HG03045 (cell line): ENCODE measurements around the gene BCL7A.
"Not testable (repeated sequence)": the region's sequence is repeated elsewhere in the genome, so short reads cannot be mapped to it uniquely, and the experiment has no call there.

Experiments
- ATAC-seq: cut with Tn5 transposase; IDR thresholded peaks from one replicate; pipeline ENCODE4 v1.9.1; 2021; ENCODE audit warnings: mild to moderate bottlenecking, moderate library complexity; ENCODE audit not compliant: unreplicated experiment

BCL7A gene

DNA sequence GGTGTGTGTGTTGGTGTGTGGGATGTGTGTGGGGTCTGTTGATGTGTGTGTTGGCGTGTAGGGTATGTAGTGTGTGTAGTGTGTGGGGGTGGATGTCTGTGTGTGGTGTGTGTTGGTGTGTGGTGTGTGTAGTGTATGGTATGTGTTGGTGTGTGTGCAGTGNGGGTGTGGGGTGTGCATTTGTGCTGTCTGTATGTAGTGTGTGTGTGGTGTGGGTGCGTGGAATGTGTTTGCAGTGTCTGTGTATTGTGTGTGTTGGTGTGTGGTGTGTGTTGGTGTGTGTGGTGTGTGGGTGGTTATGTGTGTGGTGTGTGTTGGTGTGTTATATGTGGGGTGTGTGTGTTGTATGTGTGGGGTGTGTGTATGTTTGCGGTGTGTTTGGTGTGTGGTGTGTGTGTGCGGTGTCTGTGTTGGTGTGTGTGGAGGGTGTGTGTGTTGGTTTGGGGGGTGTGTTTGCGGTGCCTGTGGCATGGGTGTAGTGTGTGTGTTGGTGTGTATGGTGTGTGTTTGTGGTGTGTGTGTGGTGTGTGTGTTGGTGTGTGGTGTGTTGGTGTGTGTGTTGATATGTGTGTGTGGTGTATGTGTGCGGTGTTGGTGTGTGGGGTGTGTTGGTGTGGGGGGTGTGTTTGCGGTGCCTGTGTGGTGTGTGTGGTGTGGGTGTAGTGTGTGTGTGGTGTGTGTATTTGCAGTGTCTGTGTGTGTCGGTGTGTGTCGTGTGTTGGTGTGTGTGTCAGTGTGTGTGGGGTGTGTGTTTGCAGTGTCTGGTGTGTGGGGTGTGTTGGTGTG is 71.6 kb downstream of the BCL7A start:
- ATAC-seq: no peak

DNA sequence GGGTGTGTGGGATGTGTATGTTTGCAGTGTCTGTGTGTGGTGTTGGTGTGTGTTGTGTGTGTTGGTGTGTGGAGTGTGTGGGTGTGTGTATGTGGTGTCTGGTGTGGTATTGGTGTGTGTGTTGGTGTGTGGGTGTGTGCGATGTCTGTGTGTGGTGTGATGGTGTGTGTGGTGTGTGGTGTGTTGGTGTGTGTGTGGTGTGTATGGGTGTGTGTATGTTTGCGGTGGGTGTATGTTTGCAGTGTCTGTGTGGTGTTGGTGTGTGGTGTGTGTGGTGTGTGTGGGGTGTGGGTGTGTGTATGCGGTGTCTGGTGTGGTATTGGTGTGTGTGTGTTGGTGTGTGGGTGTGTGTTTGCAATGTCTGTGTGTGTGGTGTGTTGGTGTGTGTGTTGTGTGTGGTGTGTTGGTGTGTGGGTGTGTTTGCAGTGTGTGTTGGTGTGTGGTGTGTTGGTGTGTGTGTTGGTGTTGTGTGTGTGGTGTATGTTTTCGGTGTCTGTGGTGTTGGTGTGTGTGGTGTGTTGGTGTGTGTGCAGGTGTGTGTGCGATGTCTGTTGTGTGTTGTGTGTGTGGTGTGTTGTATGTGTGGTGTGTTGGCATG is 72.6 kb downstream of the BCL7A start:
- no peak for ATAC-seq

DNA sequence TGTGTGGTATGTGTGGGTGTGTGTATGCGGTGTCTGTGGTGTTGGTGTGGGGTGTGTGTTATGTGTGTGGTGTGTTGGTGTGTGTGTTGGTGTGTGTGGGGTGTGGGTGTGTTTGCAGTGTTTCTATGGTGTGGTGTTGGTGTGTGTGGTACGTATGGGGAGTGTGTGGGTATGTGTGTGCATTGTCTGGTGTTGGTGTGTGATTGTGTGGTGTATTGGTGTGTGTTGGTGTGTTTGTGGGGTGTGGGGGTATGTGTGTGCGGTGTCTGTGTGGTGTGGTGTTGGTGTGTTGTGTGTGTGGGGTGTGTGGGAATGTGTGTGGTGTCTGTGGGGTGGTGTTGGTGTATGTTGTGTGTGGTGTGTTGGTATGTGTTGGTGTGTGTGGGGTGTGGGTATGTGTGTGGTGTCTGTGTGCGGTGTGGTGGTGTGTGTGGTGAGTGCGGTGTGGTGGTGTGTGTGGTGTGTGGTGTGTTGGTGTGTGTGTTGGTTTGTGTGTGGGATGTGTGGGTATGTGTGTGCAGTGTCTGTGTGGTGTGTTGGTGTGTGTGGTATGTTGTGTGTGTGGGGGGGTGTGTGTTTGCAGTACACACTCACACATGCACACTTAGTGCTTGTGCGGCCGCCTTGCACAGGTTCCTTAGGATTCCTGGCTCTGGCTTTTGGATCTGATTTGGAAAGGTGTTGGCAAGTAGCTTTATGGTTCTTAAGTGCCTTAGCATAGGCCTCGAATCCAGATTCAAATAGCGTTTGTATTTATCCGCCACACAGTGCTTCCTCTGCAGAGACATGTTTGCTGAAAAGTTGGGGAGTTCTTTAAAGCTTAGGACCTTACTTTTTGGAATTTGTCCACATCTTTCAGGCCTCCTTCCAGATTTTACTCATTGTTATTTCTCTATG is 73.3 kb downstream of the BCL7A start:
- ATAC-seq: no peak

DNA sequence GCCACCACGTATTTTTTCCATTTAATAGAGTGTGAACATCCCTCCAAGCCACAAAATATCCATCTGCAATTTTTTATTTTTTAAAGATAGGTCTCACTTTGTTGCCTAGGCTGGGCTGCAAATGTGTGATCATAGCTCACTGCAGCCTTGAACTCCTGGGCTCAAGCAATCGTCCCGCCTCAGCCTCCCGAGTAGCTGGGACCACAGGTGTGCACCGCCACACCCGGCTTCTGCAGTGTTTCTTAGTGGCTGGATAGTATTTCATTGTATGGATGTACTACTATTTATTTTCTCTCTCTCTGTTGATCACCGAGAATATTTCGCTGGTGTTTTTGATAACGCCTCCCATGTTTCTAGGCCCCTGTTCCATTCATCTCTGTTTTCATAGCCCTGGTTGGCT is 74.3 kb downstream of the BCL7A start:
- no peak for ATAC-seq

DNA sequence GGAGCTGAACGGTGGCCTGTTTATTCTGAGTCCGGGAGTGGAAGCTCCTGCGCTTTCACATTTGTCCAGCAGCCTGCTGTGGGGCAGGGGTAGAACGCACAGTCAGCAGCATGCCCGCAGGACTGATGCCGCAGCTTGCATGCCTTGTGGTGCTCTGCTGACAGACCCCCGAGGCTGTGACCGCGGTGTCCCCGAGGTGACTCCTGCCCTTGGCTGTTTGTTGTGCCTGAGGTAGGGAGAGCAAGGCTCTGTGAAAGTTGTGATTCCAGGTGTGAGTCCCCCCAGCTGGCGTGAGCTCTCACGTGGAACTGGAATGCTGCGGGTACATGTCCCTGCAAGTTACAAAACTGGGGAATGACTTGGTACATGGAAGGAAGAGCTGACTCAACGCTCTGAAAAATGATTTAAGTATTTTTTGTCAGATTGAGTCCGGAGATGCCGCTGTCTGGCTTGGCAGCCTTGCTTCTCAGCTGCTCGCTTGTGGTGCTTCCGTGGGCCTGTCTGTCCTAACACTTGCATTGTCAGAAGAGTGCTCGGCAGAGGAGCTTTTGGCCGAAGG is 75.0 kb downstream of the BCL7A start:
- no peak for ATAC-seq

DNA sequence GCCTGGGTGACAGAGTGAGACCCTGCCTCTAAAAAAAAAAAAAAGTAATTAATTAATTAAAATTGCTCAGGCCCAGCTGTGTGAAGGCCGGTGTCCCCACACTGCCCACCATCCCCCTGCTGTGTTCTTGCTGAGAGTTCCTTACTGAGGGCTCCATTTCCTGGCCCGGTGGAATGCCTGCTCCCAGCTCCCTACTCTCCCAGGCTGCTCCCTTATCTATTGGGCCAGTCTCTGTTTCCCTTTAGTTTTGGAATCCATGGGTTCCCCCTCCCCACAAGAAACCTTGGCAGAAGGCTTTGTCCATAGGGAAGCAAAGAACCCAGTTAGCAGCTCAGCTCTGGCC is 75.9 kb downstream of the BCL7A start:
- no peak for ATAC-seq

DNA sequence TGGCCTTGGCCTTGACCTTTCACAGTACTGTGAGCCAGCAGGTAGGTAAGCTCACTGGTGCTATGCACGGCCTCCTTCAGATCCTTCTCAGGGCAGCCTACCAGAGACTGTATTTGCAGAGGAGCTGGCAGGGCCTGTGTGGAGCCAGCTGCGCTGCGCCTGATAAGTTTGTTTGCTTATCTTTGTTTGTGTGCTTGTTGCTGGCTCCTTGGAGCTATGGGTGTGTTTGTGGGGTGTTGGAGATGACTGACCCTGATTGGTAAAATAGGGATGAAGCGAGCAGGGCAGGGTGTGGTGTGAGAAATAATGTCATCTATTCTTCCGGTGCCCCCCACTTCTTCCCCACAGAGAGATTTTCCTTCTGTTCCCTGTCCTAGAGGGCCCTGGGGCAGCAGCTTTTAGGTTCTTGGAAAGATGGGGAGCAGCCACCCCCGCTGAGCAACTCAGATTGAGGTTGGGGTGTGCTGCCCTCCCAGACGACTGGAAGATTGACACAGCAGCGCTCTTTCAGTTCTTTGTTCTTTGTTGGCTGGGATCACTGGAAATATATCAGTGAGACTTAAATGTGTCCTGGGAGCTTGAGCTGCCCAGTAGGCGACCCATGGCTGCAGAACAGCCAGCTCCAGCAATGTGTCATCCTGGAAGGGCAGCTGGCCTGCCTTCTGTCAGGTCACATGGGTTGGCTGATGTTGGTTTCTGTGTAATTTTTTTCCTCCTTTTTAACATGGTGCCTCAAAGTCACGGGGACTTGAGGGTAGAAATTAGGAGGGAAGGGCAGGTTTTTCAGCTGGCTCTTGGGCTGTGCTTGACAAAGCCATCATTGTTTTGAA is 76.5 kb downstream of the BCL7A start:
- ATAC-seq: no peak

DNA sequence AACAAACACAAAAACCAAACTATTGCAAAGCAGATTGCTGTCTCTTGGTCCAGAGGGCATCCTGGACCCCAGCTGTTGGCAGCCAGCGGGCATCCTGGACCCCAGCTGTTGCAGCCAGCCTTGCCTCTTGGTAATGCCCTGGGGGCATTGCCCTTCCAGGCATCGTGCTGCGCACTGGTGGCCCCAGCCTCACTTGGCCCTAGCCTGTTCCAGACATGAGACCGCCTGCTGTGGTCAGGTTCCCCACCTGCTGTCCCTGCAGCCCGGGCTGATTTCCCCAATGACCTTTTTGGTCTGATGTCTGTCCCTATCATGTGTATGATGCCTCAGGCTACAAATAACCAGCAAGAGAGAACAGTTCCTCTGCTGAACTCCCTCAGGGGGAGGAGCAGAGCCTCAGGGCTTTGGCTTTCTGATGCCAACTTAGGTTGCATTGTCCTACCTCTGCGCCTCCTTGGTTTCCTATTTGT is 77.6 kb downstream of the BCL7A start:
- no peak for ATAC-seq

DNA sequence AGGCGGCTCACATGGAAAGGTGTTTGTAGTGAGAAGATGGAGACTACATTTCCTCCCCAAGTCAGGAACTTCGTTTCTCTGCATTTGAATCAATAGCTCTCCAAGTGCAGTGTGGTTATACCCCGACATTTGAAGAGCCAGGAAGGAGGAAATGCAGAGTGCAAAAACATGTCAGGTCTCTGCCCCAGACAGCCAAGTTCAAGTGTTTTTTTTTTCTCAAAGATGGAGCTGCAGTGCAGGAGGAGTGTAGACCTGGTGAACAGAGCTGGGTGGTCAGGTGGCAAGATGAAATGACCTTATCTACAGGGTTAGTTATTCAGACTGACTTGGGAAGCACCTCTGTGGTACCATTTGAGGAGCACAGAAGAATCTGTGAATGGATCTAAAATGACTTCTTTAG is 78.2 kb downstream of the BCL7A start:
- ATAC-seq: no peak

DNA sequence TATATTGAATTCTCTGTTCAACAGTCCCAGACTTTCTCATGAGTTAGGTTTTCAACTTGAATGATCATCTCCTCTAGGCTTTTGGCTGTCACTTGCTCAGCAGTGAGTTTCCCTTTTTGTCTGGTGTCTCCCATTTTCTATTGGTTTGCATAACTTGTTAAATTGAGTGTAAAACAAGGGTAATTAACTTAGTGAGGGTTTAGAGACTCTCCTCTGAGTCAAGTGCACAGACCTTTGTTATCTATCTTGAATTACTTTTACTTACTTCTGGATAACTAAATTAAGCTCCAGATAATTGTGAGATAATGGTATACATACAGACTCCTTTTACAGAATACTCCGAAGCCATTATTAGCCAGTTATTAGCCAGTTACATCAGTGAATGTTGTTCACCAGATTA is 78.9 kb downstream of the BCL7A start:
- no peak for ATAC-seq

DNA sequence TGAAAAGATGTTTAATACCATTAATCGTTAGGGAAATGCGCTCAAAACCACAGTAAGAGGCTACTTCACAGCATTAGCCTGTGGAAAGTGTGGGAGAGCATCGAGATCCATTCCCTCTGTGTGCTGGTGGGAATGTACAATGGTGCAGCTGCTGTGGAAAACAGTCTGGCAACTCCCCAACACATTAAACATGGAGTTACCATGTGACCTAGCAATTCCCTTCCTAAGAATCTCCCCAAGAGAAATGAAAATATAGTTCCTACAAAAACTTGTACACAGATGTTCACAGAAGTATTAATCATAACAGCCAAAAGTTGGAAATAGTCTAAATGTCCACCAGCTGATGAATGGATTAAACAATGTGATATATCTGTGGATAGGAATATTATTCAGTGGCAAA is 80.6 kb downstream of the BCL7A start:
- no peak for ATAC-seq

DNA sequence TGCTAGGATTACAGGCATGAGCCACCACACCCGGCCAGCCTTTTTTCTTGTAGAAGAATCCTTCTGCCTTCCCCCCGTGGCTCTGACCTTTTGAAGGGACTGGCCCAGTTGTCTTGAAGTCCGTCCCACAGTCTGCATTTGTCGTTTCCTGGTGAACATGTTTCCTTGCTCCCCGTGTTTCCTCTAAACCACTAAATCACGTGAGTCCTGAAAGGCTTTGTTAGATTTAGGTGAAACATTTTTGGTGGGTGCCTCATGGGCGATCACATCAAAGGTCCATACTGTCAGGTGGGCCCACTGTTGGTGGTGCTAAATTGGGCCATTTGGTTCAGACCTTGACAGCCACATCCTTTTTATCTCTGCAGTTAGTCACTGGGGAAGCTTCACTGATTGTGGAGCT is 83.2 kb downstream of the BCL7A start:
- no peak for ATAC-seq

DNA sequence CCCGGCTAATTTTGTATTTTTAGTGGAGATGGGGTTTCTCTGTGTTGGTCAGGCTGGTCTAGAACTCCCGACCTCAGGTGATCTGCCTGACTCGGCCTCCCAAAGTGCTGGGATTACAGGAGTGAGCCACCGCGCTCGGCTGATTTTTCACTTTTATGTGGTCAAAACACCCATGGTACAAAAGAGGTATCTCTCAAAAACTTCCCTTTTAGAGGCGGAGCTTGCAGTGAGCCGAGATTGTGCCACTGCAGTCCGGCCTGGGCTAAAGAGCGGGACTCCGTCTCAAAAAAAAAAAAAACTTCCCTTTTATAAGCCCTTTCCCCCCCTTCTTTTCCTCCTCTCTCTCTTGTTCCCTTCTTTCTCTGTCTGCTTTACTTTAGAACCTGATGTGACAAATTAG is 83.8 kb downstream of the BCL7A start:
- ATAC-seq: not testable (repeated sequence)

DNA sequence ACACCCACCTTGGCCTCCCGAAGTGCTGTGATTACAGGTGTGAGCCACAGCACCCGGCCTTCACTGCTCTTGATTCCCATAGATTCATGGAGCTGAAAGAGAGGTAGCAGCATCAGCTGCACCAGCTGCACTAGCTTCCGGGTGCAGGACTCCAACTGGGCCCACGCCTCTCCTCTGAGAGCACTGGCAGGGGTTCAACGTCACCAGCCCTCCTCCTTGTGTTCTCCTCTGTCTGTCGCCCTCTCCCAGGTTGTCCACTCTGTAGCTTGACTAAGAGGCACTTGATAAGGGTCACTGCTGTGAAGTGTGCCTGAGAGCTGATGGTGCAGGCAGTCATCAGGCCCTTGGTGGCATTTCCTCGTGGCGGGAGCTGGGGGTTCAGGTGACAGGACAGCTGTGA is 85.2 kb downstream of the BCL7A start:
- ATAC-seq: no peak

DNA sequence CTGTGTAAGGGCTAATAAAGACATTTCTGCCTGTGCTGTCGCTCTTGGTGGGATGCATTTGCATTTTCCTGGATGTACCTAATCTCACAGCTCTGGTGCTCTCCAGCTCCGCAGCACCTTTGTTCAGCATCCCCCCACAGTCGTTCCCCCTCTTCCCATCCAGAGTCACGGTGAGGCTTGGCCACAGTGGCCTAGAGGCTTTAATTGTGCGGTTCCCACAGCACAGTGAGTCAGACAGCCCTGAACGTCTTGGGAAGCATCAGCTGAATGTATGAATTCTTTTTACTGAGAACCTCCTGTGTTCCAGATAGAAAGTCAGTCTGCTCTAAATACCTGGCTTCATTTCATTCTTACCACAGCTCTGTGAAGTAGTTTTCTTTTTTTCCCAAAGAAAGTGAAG is 85.6 kb downstream of the BCL7A start:
- ATAC-seq: no peak

DNA sequence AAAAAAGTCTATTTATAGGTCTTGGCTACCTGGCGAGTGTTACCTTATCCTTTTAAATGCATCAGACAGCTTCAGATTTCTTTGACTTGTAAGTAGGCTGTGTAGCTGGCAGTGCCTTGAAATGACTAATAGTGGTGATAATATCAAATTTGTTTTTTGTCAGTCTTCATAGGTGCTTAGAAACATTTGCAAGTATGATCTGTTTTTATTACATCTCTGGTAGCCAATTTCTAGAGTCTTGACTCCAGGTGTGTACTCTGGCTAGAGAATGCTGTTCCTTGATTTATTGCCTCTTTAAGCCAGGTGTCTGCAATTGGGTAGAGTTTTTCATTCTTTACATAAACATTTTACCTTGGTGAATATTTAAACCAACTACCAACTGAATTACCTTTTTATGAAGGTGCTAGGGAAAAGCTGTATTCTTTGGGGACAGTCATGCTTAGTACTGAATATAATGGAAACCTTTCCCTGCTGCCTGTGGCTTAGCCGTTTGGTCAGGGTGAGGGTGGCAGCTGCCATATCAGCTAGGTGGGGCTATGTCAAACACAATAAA is 89.5 kb downstream of the BCL7A start:
- no peak for ATAC-seq
